ENCODE data around the gene SDK1.

- TF ChIP-seq SP2 (IDR thresholded peaks at IDR 0.05; ENCODE audit: low read length) = no peak
- TF ChIP-seq POLR2A (IDR thresholded peaks at IDR 0.05; ENCODE audit: control extremely low read depth in 1 of 2, low read depth in 2 of 2, low read length in 2 of 2) = no peak
- no peak for TF ChIP-seq KDM5A (IDR thresholded peaks at IDR 0.05; ENCODE audit: low read length)
- TF ChIP-seq POLR2AphosphoS5 (IDR thresholded peaks at IDR 0.05; ENCODE audit: low read depth, low read length) = no peak
- no peak for TF ChIP-seq CTCF (IDR thresholded peaks at IDR 0.05; ENCODE audit: control extremely low read depth in 1 of 3, insufficient read depth in 1 of 3, low read depth in 1 of 3, low read length in 3 of 3)
- TF ChIP-seq GABPA (IDR thresholded peaks at IDR 0.05; ENCODE audit: borderline replicate concordance, insufficient read depth, low read length) = no peak
- TF ChIP-seq RFX5 (IDR thresholded peaks at IDR 0.05; ENCODE audit: borderline replicate concordance, low read depth, low read length) = no peak
- TF ChIP-seq PHF8 (conservative IDR thresholded peaks at IDR 0.05; ENCODE audit: low read depth, low read length) = no peak
- no peak for TF ChIP-seq CBX8 (IDR thresholded peaks at IDR 0.05; ENCODE audit: borderline replicate concordance, low read depth, low read length)
- no peak for TF ChIP-seq SP1 (IDR thresholded peaks at IDR 0.05; ENCODE audit: low read depth, low read length)
- no peak for TF ChIP-seq TCF12 (IDR thresholded peaks at IDR 0.05; ENCODE audit: low read depth, low read length)
- no peak for TF ChIP-seq EP300 (IDR thresholded peaks at IDR 0.05; ENCODE audit: borderline replicate concordance in 1 of 2, low read depth in 2 of 2, low read length in 2 of 2)
- no peak for TF ChIP-seq EZH2 (IDR thresholded peaks at IDR 0.05; ENCODE audit: low read depth, low read length, severe bottlenecking)
Measured at GRCh38 chr7:3861386-3861785, 560.3 kb downstream of the SDK1 start.
